ENCODE data around the gene AMPD1. TPM values are rescaled to one million over a fixed set of nuclear protein-coding genes. Genes with fewer than 3 reads are reported as not detected.
A peak's percentile ranks its signal among the peaks of the same experiment; 100 is the strongest.

The AMPD1 gene
- total and polyA plus RNA-seq, 7 donors = 4.8 to 289 (median 129) TPM

DNA sequence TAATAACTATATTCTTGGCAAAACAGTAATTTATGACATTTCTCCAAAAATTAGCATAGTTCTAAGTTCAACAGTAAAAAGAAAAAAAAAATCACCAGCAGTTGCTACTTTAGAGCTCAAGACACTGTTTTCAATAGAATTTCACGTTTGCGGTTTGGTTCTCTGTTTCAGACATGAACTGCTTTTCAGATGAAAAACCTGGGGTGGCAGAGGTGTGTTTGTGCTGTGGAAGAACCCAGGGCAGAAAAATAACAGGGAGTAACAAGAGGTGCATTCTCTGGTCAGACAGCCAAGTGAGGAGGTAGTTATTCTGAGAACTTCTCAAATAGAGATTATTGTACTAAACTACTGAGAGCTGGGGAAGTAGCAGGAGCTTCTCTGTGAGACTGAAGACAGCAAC lies 12.3 kb upstream of the AMPD1 start:
- TF ChIP-seq, protein P1, sequence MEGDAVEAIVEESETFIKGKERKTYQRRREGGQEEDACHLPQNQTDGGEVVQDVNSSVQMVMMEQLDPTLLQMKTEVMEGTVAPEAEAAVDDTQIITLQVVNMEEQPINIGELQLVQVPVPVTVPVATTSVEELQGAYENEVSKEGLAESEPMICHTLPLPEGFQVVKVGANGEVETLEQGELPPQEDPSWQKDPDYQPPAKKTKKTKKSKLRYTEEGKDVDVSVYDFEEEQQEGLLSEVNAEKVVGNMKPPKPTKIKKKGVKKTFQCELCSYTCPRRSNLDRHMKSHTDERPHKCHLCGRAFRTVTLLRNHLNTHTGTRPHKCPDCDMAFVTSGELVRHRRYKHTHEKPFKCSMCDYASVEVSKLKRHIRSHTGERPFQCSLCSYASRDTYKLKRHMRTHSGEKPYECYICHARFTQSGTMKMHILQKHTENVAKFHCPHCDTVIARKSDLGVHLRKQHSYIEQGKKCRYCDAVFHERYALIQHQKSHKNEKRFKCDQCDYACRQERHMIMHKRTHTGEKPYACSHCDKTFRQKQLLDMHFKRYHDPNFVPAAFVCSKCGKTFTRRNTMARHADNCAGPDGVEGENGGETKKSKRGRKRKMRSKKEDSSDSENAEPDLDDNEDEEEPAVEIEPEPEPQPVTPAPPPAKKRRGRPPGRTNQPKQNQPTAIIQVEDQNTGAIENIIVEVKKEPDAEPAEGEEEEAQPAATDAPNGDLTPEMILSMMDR (IDR thresholded peaks at IDR 0.05) = no peak
- intact Hi-C loops (cut with DNase I) = loop anchor here in 1 of 2 donors (5.0 kb wide), 1 partner anchor 35 kb away; no protein-coding TSS in a partner anchor
- WGBS, 3 donors = 84 to 90% (median 87%) methylated on average over 2 of the region's 2 CpGs
- no peak for ATAC-seq
- H3K27me3 ChIP-seq (ENCODE audit: insufficient read depth in 3 of 3, low read length in 2 of 3) = no peaks in the 10 kb centered on the region
- no peak overlapping the region for H3K4me3 ChIP-seq
- no peak overlapping the region for H3K27ac ChIP-seq
- H3K36me3 ChIP-seq (ENCODE audit: insufficient read depth in 1 of 2, low read depth in 1 of 2) = peaks cover 10 to 75% of the 10 kb centered on the region in 2 donors
- H3K4me1 ChIP-seq = peaks cover 11% of the 10 kb centered on the region
- DNase-seq = no peak
- no peaks in the 10 kb centered on the region for H3K9me3 ChIP-seq

GRCh38 chr1:114703242-114703641 lies 7.9 kb upstream of the AMPD1 start:
- DNase-seq = no peak
- H3K4me1 ChIP-seq = peaks cover 31% of the 10 kb centered on the region
- TF ChIP-seq, protein P1 (IDR thresholded peaks at IDR 0.05) = no peak
- peaks cover 4 to 34% of the 10 kb centered on the region in 2 donors for H3K36me3 ChIP-seq (ENCODE audit: insufficient read depth in 1 of 2, low read depth in 1 of 2)
- peak overlapping the region; percentile 17 for H3K4me3 ChIP-seq
- H3K27ac ChIP-seq = peak overlapping the region; percentile 94
- ATAC-seq = peak; percentile 90 to 93 (median 90)
- WGBS, 3 donors = 30 to 43% (median 31%) methylated on average over 1 of the region's 1 CpG
- H3K9me3 ChIP-seq = no peaks in the 10 kb centered on the region
- H3K27me3 ChIP-seq (ENCODE audit: insufficient read depth in 3 of 3, low read length in 2 of 3) = no peaks in the 10 kb centered on the region
- intact Hi-C loops (cut with DNase I) = no loop called here

- intact Hi-C loops (cut with DNase I) = no loop called here
- TF ChIP-seq, protein P1 (IDR thresholded peaks at IDR 0.05) = no peak
- Histone ChIP-seq H3K9me3 (no peaks in the 10 kb centered on the region), H3K27me3 (ENCODE audit: insufficient read depth in 3 of 3, low read length in 2 of 3) (no peaks in the 10 kb centered on the region), H3K4me1 (peaks cover 31% of the 10 kb centered on the region), H3K4me3 (peak overlapping the region; percentile 17), H3K27ac (peak overlapping the region; percentile 94), H3K36me3 (ENCODE audit: insufficient read depth in 1 of 2, low read depth in 1 of 2) (peaks cover 2 to 29% of the 10 kb centered on the region in 2 donors)
- 35 to 58% (median 35%) methylated on average over 5 of the region's 5 CpGs for WGBS, 3 donors
- peak; percentile 74 to 91 (median 88) for ATAC-seq
- no peak for DNase-seq
Observed at GRCh38 chr1:114702737-114703136, 7.4 kb upstream of the AMPD1 start.

DNA sequence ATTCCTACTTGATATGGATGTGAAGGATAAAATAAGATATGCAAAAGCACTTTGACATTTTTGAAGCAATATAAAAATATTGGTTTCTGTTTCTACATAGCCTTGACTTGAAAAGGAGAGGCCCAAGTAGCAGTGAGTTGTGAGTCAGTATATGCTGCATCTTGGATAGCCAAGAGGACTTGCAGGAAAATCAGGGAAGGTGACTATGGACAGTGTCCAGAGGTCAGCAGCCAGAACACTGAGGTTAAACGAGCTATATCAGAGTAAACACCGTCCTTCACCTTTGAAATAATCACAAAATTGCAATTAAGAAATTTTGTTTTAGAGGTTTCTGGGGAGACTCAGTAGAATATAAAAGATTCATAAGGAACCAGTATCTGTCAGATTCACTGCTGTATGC lies 6.6 kb upstream of the AMPD1 start:
- intact Hi-C loops (cut with DNase I) = no loop called here
- ATAC-seq (peak in 3 of 4 donors; percentile 39 to 53 (median 44)), DNase-seq (no peak)
- Histone ChIP-seq H3K4me3 (no peak overlapping the region), H3K9me3 (no peaks in the 10 kb centered on the region), H3K4me1 (peaks cover 31% of the 10 kb centered on the region), H3K27me3 (ENCODE audit: insufficient read depth in 3 of 3, low read length in 2 of 3) (no peaks in the 10 kb centered on the region), H3K36me3 (ENCODE audit: insufficient read depth in 1 of 2, low read depth in 1 of 2) (peaks cover 0 to 21% of the 10 kb centered on the region in 2 donors), H3K27ac (peak overlapping the region; percentile 94)
- TF ChIP-seq, protein P1 (IDR thresholded peaks at IDR 0.05) = no peak
- WGBS, 3 donors = 17 to 21% (median 18%) methylated on average over 2 of the region's 2 CpGs

DNA sequence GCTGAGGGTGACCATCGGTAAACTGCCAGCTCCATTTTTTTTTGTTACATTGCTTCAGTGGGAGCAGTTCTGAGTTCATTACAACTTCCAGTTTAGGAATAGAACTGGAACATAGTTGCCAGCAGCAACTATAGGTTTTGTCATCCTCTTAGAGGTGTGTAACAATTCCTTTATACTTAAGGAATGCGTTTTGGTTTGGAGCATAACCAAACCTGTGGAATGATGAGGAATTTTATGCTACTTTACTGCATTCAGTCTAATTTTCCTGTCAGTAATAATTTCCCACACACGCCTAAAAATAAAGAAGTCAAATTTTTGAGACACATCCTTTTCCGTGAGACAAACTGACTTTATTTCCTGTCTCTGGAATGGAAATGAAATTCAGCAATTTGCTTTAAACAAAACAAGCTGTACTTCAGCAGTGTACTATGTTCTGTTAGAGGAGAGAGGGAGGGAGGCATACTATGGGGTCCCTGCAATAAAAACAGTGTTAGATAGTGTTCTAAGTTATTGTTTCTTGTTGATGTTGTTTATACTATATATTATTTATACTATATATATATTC lies 4.8 kb upstream of the AMPD1 start:
- Histone ChIP-seq H3K27me3 (ENCODE audit: insufficient read depth in 3 of 3, low read length in 2 of 3) (no peaks in the 10 kb centered on the region), H3K9me3 (no peaks in the 10 kb centered on the region), H3K27ac (peak overlapping the region; percentile 94), H3K4me3 (no peak overlapping the region), H3K36me3 (ENCODE audit: insufficient read depth in 1 of 2, low read depth in 1 of 2) (peaks cover 0 to 4% of the 10 kb centered on the region in 2 donors), H3K4me1 (peaks cover 38% of the 10 kb centered on the region)
- no peak for DNase-seq
- intact Hi-C loops (cut with DNase I) = no loop called here
- no peak for ATAC-seq
- TF ChIP-seq, protein P1 (IDR thresholded peaks at IDR 0.05) = no peak
- 51 to 64% (median 53%) methylated on average over 4 of the region's 4 CpGs for WGBS, 3 donors

Data from psoas muscle (tissue), 8 donors.